ENCODE results near the gene ATP13A3. TPM values are rescaled to one million over a fixed set of nuclear protein-coding genes. Genes with fewer than 3 reads are reported as not detected.
A peak's percentile ranks its signal among the peaks of the same experiment; 100 is the strongest.

ATP13A3 gene
- total and polyA plus RNA-seq, 9 of the 15 experiments (the other 6 are each of a cell fraction or from before 2014, with no cell fraction given) = 16.6 to 135 (median 86.6) TPM

GRCh38 chr3:194472290-194472920 is 14.4 kb downstream of the ATP13A3 start (continued):
- TF ChIP-seq MAZ (CRISPR knock-in tag; conservative IDR thresholded peaks at IDR 0.05 in 1 of 2, IDR thresholded peaks at IDR 0.05 in 1 of 2) (peak in 1 of 2 experiments; percentile 67; a peak in 1 of 4 replicates), GATAD2B (IDR thresholded peaks at IDR 0.05; ENCODE audit: borderline replicate concordance) (0 out of 2 replicates have a peak, but pooled peaks have one; percentile 23), RAD21 (CRISPR knock-in tag; conservative IDR thresholded peaks at IDR 0.05 in 1 of 2, IDR thresholded peaks at IDR 0.05 in 1 of 2) (peak; percentile 98), DEAF1 (CRISPR knock-in tag; IDR thresholded peaks at IDR 0.05) (peak; percentile 97), EP300 (IDR thresholded peaks at IDR 0.05; ENCODE audit: low read length) (no peak), ZNF592 (IDR thresholded peaks at IDR 0.05) (0 out of 2 replicates have a peak, but pooled peaks have one; percentile 38), ARID3A (IDR thresholded peaks at IDR 0.05; ENCODE audit: borderline replicate concordance, low read depth, low read length) (no peak), MNT (conservative IDR thresholded peaks at IDR 0.05) (0 out of 4 replicates have a peak, but pooled peaks of 1 of the 2 experiments have one; percentile 14), CC2D1A (IDR thresholded peaks at IDR 0.05) (0 out of 2 replicates have a peak, but pooled peaks have one; percentile 46), SMC3 (conservative IDR thresholded peaks at IDR 0.05; ENCODE audit: insufficient read depth, low read depth, low read length) (peak; percentile 75), PBX2 (CRISPR knock-in tag; IDR thresholded peaks at IDR 0.05; ENCODE audit: low read depth) (no peak), PBX2 (tag; conservative IDR thresholded peaks at IDR 0.05; ENCODE audit: low read depth) (0 out of 2 replicates have a peak, but pooled peaks have one; percentile 13)
